WTC11 (cell line): Measurements from ENCODE around the gene C1orf159.

Experiments used
- NFE2L1 ChIP-seq: sonication (generic); formaldehyde crosslinking; IDR thresholded peaks from 2 replicates; pipeline ENCODE4 v1.8.1; 2023; ENCODE audit warnings: missing genetic modification reagents
- NR1H2 ChIP-seq: sonication (generic); formaldehyde crosslinking; IDR thresholded peaks from 2 replicates; pipeline ENCODE4 v1.9.0; 2021; ENCODE audit warnings: mild to moderate bottlenecking, moderate library complexity, missing genetic modification reagents
- SP1 ChIP-seq: sonication (generic); formaldehyde crosslinking; conservative IDR thresholded peaks from 2 replicates; pipeline ENCODE4 v1.8.1; 2022; ENCODE audit warnings: missing genetic modification reagents
- TEAD1 ChIP-seq: sonication (generic); formaldehyde crosslinking; IDR thresholded peaks from 2 replicates; pipeline ENCODE4 v1.8.0; 2022; ENCODE audit warnings: mild to moderate bottlenecking, missing genetic modification reagents
- TEAD4 ChIP-seq: sonication (generic); formaldehyde crosslinking; IDR thresholded peaks from 2 replicates; pipeline ENCODE4 v1.8.0; 2022; ENCODE audit warnings: mild to moderate bottlenecking, missing genetic modification reagents
- USF2 ChIP-seq: sonication (generic); formaldehyde crosslinking; IDR thresholded peaks from 2 replicates; pipeline ENCODE4 v1.8.1; 2023; ENCODE audit warnings: mild to moderate bottlenecking, missing genetic modification reagents, moderate library complexity
- ZBTB21 ChIP-seq: sonication (generic); formaldehyde crosslinking; IDR thresholded peaks from 2 replicates; pipeline ENCODE4 v1.8.1; 2023; ENCODE audit warnings: mild to moderate bottlenecking, missing genetic modification reagents, borderline replicate concordance
- TF ChIP-seq, protein P1 (sequence below): fragments of 200-600 bp; IDR thresholded peaks from 2 replicates; pipeline ENCODE4 v1.8.0; 2022; ENCODE audit warnings: antibody characterized with exemption
- TF ChIP-seq, protein P2 (sequence below): sonication (generic); formaldehyde crosslinking; IDR thresholded peaks from 2 replicates; pipeline ENCODE4 v1.8.1; 2022; ENCODE audit warnings: mild to moderate bottlenecking, missing genetic modification reagents, moderate library complexity, borderline replicate concordance
- TF ChIP-seq, protein P3 (sequence below): sonication (generic); formaldehyde crosslinking; IDR thresholded peaks from 2 replicates; pipeline ENCODE4 v1.8.0; 2023; ENCODE audit warnings: missing genetic modification reagents
- TF ChIP-seq, protein P4 (sequence below): sonication (generic); formaldehyde crosslinking; IDR thresholded peaks from 2 replicates; pipeline ENCODE4 v1.8.0; 2022; ENCODE audit warnings: mild to moderate bottlenecking, missing genetic modification reagents

DNA sequence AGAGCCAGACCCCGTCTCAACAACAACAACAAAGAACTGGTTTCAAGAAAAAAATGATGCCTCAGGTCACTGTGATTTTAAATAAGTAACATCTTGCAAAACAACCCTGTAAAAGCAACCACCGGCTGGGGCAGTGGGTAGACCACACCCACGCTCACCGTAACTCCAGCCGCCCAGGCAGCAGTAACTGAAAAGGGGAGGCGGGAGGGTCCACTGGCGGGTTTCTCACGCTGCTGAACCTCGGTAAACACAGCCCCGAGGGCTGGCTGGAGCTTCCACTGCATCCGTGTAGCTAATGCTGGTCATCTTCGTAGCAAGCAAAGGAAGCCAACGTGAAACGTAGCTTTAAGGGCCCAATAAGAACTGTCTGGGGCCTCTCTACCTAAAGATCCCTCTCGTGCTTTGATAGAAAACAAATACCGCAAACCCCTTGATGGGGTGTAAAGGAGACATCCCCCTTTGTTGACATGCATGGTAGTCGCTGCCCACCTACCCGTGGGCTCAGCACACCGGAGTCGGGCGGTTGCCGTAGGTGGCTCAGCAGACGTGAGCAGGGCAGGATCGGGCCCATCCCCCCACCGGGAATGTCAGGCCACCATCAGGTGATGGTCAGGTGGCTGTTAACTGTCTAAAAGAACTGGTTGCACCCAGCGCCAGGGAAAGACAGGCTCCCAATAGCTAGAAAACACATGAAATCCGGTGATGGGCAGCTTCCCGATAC, 4.2 kb downstream of the C1orf159 start:
- TF ChIP-seq, protein P1, sequence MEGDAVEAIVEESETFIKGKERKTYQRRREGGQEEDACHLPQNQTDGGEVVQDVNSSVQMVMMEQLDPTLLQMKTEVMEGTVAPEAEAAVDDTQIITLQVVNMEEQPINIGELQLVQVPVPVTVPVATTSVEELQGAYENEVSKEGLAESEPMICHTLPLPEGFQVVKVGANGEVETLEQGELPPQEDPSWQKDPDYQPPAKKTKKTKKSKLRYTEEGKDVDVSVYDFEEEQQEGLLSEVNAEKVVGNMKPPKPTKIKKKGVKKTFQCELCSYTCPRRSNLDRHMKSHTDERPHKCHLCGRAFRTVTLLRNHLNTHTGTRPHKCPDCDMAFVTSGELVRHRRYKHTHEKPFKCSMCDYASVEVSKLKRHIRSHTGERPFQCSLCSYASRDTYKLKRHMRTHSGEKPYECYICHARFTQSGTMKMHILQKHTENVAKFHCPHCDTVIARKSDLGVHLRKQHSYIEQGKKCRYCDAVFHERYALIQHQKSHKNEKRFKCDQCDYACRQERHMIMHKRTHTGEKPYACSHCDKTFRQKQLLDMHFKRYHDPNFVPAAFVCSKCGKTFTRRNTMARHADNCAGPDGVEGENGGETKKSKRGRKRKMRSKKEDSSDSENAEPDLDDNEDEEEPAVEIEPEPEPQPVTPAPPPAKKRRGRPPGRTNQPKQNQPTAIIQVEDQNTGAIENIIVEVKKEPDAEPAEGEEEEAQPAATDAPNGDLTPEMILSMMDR: no peak
- TF ChIP-seq SP1: no peak
- no peak for TF ChIP-seq USF2 (CRISPR knock-in tag)
- TF ChIP-seq ZBTB21 (CRISPR knock-in tag): no peak
- TF ChIP-seq TEAD4 (CRISPR knock-in tag): no peak
- TF ChIP-seq, protein P2, sequence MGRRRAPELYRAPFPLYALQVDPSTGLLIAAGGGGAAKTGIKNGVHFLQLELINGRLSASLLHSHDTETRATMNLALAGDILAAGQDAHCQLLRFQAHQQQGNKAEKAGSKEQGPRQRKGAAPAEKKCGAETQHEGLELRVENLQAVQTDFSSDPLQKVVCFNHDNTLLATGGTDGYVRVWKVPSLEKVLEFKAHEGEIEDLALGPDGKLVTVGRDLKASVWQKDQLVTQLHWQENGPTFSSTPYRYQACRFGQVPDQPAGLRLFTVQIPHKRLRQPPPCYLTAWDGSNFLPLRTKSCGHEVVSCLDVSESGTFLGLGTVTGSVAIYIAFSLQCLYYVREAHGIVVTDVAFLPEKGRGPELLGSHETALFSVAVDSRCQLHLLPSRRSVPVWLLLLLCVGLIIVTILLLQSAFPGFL (CRISPR knock-in tag): no peak
- TF ChIP-seq, protein P3, sequence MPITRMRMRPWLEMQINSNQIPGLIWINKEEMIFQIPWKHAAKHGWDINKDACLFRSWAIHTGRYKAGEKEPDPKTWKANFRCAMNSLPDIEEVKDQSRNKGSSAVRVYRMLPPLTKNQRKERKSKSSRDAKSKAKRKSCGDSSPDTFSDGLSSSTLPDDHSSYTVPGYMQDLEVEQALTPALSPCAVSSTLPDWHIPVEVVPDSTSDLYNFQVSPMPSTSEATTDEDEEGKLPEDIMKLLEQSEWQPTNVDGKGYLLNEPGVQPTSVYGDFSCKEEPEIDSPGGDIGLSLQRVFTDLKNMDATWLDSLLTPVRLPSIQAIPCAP (CRISPR knock-in tag): no peak
- no peak for TF ChIP-seq NR1H2
- TF ChIP-seq, protein P4, sequence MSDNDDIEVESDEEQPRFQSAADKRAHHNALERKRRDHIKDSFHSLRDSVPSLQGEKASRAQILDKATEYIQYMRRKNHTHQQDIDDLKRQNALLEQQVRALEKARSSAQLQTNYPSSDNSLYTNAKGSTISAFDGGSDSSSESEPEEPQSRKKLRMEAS (CRISPR knock-in tag): no peak
- TF ChIP-seq TEAD1 (CRISPR knock-in tag): no peak
- TF ChIP-seq NFE2L1: no peak
